ENCODE data around the gene SETDB1. TPM values are rescaled to one million over a fixed set of nuclear protein-coding genes. Genes with fewer than 3 reads are reported as not detected.

The SETDB1 gene
- polyA plus RNA-seq, 1 of the 3 experiments (the other 2 are of a cell fraction), result 29.9 TPM

GRCh38 chr1:151001602-151002001, 75.4 kb downstream of the SETDB1 start:
- Histone ChIP-seq H3K4me1 (ENCODE audit: control insufficient read depth in 1 of 2, insufficient read depth in 2 of 2, low read depth in 1 of 2, low read length in 1 of 2) (peaks cover 0 to 13% of the 10 kb centered on the region in 2 experiments; a peak in 2 of 4 replicates), H2AFZ (ENCODE audit: low read depth) (no peak overlapping the region), H3K4me3 (ENCODE audit: low read depth in 2 of 2, low read length in 1 of 2) (no peak overlapping the region), H3K36me3 (replicated peaks in 1 of 2; ENCODE audit: control insufficient read depth in 1 of 2, insufficient read depth in 2 of 2, low read length in 1 of 2) (peaks cover 0 to 11% of the 10 kb centered on the region in 2 experiments), H3K79me2 (ENCODE audit: insufficient read depth) (0 out of 2 replicates have a peak, but pooled peaks cover 9% of the 10 kb centered on the region), H3K4me2 (no peak overlapping the region), H3K9ac (no peak overlapping the region), H3K27me3 (ENCODE audit: insufficient read depth) (no peaks in the 10 kb centered on the region), H3F3A (replicated peaks; ENCODE audit: insufficient read depth) (peaks cover 3% of the 10 kb centered on the region), H3K9me2 (no peaks in the 10 kb centered on the region), H3K27ac (ENCODE audit: low read depth in 2 of 2, low read length in 1 of 2) (no peak overlapping the region), H4K20me1 (ENCODE audit: insufficient read depth) (no peaks in the 10 kb centered on the region), H3K9me3 (no peaks in the 10 kb centered on the region)
- 89% methylated on average over 4 of the region's 4 CpGs for WGBS (ENCODE audit: low lambda C conversion rate)
- CTCF ChIA-PET, result interaction anchor here (1.3 to 15.9 kb wide), 2 partner anchors 21 to 98 kb away, joined by 4 to 371 read pairs; partner anchors contain the start of genes ANXA9 and CERS2
- DNase-seq, result no peak
- POLR2A ChIA-PET, result no interaction called here
- no peak for TF ChIP-seq CHD2 (IDR thresholded peaks at IDR 0.05; ENCODE audit: low read length, partially characterized antibody)
- TF ChIP-seq, protein P1, sequence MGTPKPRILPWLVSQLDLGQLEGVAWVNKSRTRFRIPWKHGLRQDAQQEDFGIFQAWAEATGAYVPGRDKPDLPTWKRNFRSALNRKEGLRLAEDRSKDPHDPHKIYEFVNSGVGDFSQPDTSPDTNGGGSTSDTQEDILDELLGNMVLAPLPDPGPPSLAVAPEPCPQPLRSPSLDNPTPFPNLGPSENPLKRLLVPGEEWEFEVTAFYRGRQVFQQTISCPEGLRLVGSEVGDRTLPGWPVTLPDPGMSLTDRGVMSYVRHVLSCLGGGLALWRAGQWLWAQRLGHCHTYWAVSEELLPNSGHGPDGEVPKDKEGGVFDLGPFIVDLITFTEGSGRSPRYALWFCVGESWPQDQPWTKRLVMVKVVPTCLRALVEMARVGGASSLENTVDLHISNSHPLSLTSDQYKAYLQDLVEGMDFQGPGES (IDR thresholded peaks at IDR 0.05; ENCODE audit: low read depth, low read length), result no peak
- no peak for TF ChIP-seq MXI1 (IDR thresholded peaks at IDR 0.05; ENCODE audit: low read depth, low read length)
- TF ChIP-seq POLR2AphosphoS5 (IDR thresholded peaks at IDR 0.05; ENCODE audit: low read depth, low read length), result no peak
- no peak for TF ChIP-seq CTCF (IDR thresholded peaks at IDR 0.05)
- TF ChIP-seq TEAD4 (IDR thresholded peaks at IDR 0.05; ENCODE audit: borderline replicate concordance, insufficient read depth), result no peak
- TF ChIP-seq, protein P2, sequence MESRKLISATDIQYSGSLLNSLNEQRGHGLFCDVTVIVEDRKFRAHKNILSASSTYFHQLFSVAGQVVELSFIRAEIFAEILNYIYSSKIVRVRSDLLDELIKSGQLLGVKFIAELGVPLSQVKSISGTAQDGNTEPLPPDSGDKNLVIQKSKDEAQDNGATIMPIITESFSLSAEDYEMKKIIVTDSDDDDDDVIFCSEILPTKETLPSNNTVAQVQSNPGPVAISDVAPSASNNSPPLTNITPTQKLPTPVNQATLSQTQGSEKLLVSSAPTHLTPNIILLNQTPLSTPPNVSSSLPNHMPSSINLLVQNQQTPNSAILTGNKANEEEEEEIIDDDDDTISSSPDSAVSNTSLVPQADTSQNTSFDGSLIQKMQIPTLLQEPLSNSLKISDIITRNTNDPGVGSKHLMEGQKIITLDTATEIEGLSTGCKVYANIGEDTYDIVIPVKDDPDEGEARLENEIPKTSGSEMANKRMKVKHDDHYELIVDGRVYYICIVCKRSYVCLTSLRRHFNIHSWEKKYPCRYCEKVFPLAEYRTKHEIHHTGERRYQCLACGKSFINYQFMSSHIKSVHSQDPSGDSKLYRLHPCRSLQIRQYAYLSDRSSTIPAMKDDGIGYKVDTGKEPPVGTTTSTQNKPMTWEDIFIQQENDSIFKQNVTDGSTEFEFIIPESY (IDR thresholded peaks at IDR 0.05; ENCODE audit: borderline replicate concordance, low read depth), result no peak

DNA sequence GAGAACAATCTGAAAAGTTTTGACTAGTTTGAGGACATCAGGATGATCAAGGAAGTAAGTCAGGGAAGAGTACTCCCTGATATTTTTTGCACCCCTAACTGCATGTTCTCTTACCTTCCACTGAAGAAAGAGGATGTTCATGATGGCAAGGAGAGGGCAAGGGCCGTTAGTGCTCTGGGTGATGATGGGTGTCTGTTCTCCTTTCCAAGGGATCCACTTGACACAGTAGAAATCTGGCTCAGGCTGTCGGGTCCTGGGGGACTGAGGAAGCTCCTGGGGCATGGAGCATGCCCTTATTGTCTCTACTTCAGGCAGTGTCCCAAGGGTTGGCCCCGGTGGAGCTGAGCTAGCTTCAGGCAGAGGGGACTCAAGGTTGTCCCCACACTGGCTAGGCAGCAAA, 75.9 kb downstream of the SETDB1 start:
- H3K9ac ChIP-seq, result no peak overlapping the region
- 0 out of 2 replicates have a peak, but pooled peaks cover 9% of the 10 kb centered on the region for H3K79me2 ChIP-seq (ENCODE audit: insufficient read depth)
- no peak overlapping the region for H2AFZ ChIP-seq (ENCODE audit: low read depth)
- no peak overlapping the region for H3K4me2 ChIP-seq
- H3K9me3 ChIP-seq, result no peaks in the 10 kb centered on the region
- H3K27ac ChIP-seq (ENCODE audit: low read depth in 2 of 2, low read length in 1 of 2), result no peak overlapping the region
- H4K20me1 ChIP-seq (ENCODE audit: insufficient read depth), result no peaks in the 10 kb centered on the region
- DNase-seq, result no peak
- H3K9me2 ChIP-seq, result no peaks in the 10 kb centered on the region
- H3F3A ChIP-seq (replicated peaks; ENCODE audit: insufficient read depth), result peaks cover 6% of the 10 kb centered on the region
- TF ChIP-seq, protein P3, sequence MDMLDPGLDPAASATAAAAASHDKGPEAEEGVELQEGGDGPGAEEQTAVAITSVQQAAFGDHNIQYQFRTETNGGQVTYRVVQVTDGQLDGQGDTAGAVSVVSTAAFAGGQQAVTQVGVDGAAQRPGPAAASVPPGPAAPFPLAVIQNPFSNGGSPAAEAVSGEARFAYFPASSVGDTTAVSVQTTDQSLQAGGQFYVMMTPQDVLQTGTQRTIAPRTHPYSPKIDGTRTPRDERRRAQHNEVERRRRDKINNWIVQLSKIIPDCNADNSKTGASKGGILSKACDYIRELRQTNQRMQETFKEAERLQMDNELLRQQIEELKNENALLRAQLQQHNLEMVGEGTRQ (IDR thresholded peaks at IDR 0.05; ENCODE audit: borderline replicate concordance, low read depth, low read length), result no peak
- TF ChIP-seq RCOR1 (IDR thresholded peaks at IDR 0.05; ENCODE audit: low read length) (no peak), EZH2phosphoT487 (IDR thresholded peaks at IDR 0.05; ENCODE audit: borderline replicate concordance, low read depth) (no peak), YY1 (IDR thresholded peaks at IDR 0.05; ENCODE audit: low read depth) (no peak)
- CTCF ChIA-PET, result interaction anchor here (1.3 to 15.9 kb wide), 2 partner anchors 22 to 98 kb away, joined by 4 to 371 read pairs; partner anchors contain the start of genes ANXA9 and CERS2
- 90% methylated on average over 3 of the region's 3 CpGs for WGBS (ENCODE audit: low lambda C conversion rate)
- no peak overlapping the region for H3K4me3 ChIP-seq (ENCODE audit: low read depth in 2 of 2, low read length in 1 of 2)
- peaks cover 0 to 11% of the 10 kb centered on the region in 2 experiments for H3K36me3 ChIP-seq (replicated peaks in 1 of 2; ENCODE audit: control insufficient read depth in 1 of 2, insufficient read depth in 2 of 2, low read length in 1 of 2)
- H3K4me1 ChIP-seq (ENCODE audit: control insufficient read depth in 1 of 2, insufficient read depth in 2 of 2, low read depth in 1 of 2, low read length in 1 of 2), result peaks cover 0 to 17% of the 10 kb centered on the region in 2 experiments; a peak in 2 of 4 replicates
- POLR2A ChIA-PET, result no interaction called here
- H3K27me3 ChIP-seq (ENCODE audit: insufficient read depth), result no peaks in the 10 kb centered on the region
